ENCODE data around the gene TMPRSS4.

The TMPRSS4 gene

GRCh38 chr11:118059246-118059940 is 17.5 kb upstream of the TMPRSS4 start:
- H3K4me2 ChIP-seq (ENCODE audit: low read length), result no peak overlapping the region
- H2AFZ ChIP-seq (ENCODE audit: low read length), result no peak overlapping the region
- H3K27ac ChIP-seq (ENCODE audit: low read depth, low read length, poor library complexity, severe bottlenecking), result no peak overlapping the region
- no peaks in the 10 kb centered on the region for H4K20me1 ChIP-seq (ENCODE audit: insufficient read depth, low read length)
- no peak overlapping the region for H3K4me3 ChIP-seq (ENCODE audit: low read depth, low read length, poor library complexity, severe bottlenecking)
- H3K9me3 ChIP-seq (ENCODE audit: low read length), result no peaks in the 10 kb centered on the region
- H3F3A ChIP-seq (ENCODE audit: insufficient read depth, low read length), result no peaks in the 10 kb centered on the region
- no peaks in the 10 kb centered on the region for H3K4me1 ChIP-seq (ENCODE audit: insufficient read depth, low read length, severe bottlenecking)
- H3K27me3 ChIP-seq (ENCODE audit: insufficient read depth, low read length), result no peaks in the 10 kb centered on the region
- no peaks in the 10 kb centered on the region for H3K9me2 ChIP-seq (ENCODE audit: low read depth, low read length)
- H3K79me2 ChIP-seq (ENCODE audit: insufficient read depth, low read length), result no peaks in the 10 kb centered on the region
- no peak overlapping the region for H3K9ac ChIP-seq (ENCODE audit: low read length)
- TF ChIP-seq CTCF (IDR thresholded peaks at IDR 0.05; ENCODE audit: low read length) (no peak), EZH2 (IDR thresholded peaks at IDR 0.05; ENCODE audit: borderline replicate concordance, low read length) (no peak)
- no peaks in the 10 kb centered on the region for H3K36me3 ChIP-seq (ENCODE audit: insufficient read depth, low read length)

- TF ChIP-seq EZH2 (IDR thresholded peaks at IDR 0.05; ENCODE audit: borderline replicate concordance, low read length) (no peak), CTCF (IDR thresholded peaks at IDR 0.05; ENCODE audit: low read length) (no peak)
- Histone ChIP-seq H3K9ac (ENCODE audit: low read length) (no peak overlapping the region), H3K9me3 (ENCODE audit: low read length) (no peaks in the 10 kb centered on the region), H3F3A (ENCODE audit: insufficient read depth, low read length) (no peaks in the 10 kb centered on the region), H2AFZ (ENCODE audit: low read length) (no peak overlapping the region), H3K27me3 (ENCODE audit: insufficient read depth, low read length) (no peaks in the 10 kb centered on the region), H3K36me3 (ENCODE audit: insufficient read depth, low read length) (no peaks in the 10 kb centered on the region), H3K4me2 (ENCODE audit: low read length) (no peak overlapping the region), H3K9me2 (ENCODE audit: low read depth, low read length) (no peaks in the 10 kb centered on the region), H3K27ac (ENCODE audit: low read depth, low read length, poor library complexity, severe bottlenecking) (no peak overlapping the region), H3K4me3 (ENCODE audit: low read depth, low read length, poor library complexity, severe bottlenecking) (no peak overlapping the region), H4K20me1 (ENCODE audit: insufficient read depth, low read length) (no peaks in the 10 kb centered on the region), H3K79me2 (ENCODE audit: insufficient read depth, low read length) (no peaks in the 10 kb centered on the region), H3K4me1 (ENCODE audit: insufficient read depth, low read length, severe bottlenecking) (no peaks in the 10 kb centered on the region)
Observed at GRCh38 chr11:118060081-118060661, 16.7 kb upstream of the TMPRSS4 start.

GRCh38 chr11:118060869-118061268 is 16.0 kb upstream of the TMPRSS4 start:
- TF ChIP-seq CTCF (IDR thresholded peaks at IDR 0.05; ENCODE audit: low read length) (no peak), EZH2 (IDR thresholded peaks at IDR 0.05; ENCODE audit: borderline replicate concordance, low read length) (no peak)
- Histone ChIP-seq H3K4me1 (ENCODE audit: insufficient read depth, low read length, severe bottlenecking) (no peaks in the 10 kb centered on the region), H3K4me2 (ENCODE audit: low read length) (no peak overlapping the region), H3K4me3 (ENCODE audit: low read depth, low read length, poor library complexity, severe bottlenecking) (no peak overlapping the region), H4K20me1 (ENCODE audit: insufficient read depth, low read length) (no peaks in the 10 kb centered on the region), H3K36me3 (ENCODE audit: insufficient read depth, low read length) (no peaks in the 10 kb centered on the region), H3K9ac (ENCODE audit: low read length) (no peak overlapping the region), H3F3A (ENCODE audit: insufficient read depth, low read length) (no peaks in the 10 kb centered on the region), H3K27ac (ENCODE audit: low read depth, low read length, poor library complexity, severe bottlenecking) (no peak overlapping the region), H3K27me3 (ENCODE audit: insufficient read depth, low read length) (no peaks in the 10 kb centered on the region), H3K79me2 (ENCODE audit: insufficient read depth, low read length) (no peaks in the 10 kb centered on the region), H3K9me2 (ENCODE audit: low read depth, low read length) (no peaks in the 10 kb centered on the region), H2AFZ (ENCODE audit: low read length) (no peak overlapping the region), H3K9me3 (ENCODE audit: low read length) (no peaks in the 10 kb centered on the region)
